NB4 (cell line): Measurements from ENCODE around the gene ERI3.

Source experiments
- POLR2A ChIP-seq: IDR thresholded peaks from 2 replicates; pipeline ENCODE4 v1.6.1; 2011; ENCODE audit warnings: mild to moderate bottlenecking; ENCODE audit not compliant: insufficient read length; ENCODE audit errors: extremely low read depth
- TF ChIP-seq, protein P1 (sequence below): IDR thresholded peaks from one replicate; pipeline ENCODE4 v1.5.1; 2012; ENCODE audit warnings: low read depth, low read length

DNA sequence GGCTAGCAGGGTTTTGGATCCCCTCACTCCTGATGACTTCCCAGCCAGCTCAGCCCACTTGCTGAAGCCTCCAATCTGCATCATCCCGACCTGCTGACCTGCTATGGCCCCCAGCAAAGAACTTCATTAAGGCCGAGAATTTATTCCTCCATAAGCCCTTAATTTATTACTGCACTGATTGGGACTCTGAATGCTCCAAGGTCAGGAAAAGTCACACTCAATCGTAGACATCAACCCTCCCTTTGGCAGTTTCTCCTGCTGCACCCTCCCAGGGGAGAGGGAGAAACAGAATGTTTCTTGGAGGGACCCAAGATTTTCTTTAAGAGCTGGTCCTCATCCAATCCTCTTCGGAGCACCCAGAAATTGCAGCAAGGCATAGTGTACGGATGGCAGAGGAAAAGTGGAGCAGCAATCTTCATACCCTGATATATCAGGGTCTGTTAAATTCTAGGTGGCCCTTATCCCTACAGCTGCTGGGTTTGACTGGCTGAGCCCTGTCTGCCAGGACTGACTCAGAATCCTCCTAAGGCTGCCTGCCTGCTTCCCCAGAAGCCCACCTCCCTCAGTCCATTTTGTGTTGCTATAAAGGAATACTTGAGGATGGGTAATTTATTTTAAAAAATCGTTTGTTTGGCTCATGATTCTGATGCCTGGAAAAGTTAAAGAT, 79.6 kb downstream of the ERI3 start:
- no peak for TF ChIP-seq POLR2A
- TF ChIP-seq, protein P1, sequence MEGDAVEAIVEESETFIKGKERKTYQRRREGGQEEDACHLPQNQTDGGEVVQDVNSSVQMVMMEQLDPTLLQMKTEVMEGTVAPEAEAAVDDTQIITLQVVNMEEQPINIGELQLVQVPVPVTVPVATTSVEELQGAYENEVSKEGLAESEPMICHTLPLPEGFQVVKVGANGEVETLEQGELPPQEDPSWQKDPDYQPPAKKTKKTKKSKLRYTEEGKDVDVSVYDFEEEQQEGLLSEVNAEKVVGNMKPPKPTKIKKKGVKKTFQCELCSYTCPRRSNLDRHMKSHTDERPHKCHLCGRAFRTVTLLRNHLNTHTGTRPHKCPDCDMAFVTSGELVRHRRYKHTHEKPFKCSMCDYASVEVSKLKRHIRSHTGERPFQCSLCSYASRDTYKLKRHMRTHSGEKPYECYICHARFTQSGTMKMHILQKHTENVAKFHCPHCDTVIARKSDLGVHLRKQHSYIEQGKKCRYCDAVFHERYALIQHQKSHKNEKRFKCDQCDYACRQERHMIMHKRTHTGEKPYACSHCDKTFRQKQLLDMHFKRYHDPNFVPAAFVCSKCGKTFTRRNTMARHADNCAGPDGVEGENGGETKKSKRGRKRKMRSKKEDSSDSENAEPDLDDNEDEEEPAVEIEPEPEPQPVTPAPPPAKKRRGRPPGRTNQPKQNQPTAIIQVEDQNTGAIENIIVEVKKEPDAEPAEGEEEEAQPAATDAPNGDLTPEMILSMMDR: no peak
